H1 (cell line): ENCODE measurements around the gene TOR1B. TPM values are rescaled to one million over a fixed set of nuclear protein-coding genes. Genes with fewer than 3 reads are reported as not detected.

Experiments used
- EGR1 ChIP-seq: IDR thresholded peaks from 2 replicates; pipeline ENCODE4 v1.6.1; 2011; ENCODE audit warnings: low read depth, low read length, borderline replicate concordance
- EP300 ChIP-seq, 2 experiments: IDR thresholded peaks; 1 replicate in 1 of 2; 2 replicates in 1 of 2; pipeline ENCODE4 v1.6.1; 2011 to 2012; ENCODE audit warnings: low read depth in 2 of 2, low read length in 2 of 2, mild to moderate bottlenecking in 2 of 2, borderline replicate concordance in 1 of 2, inconsistent platforms in 1 of 2, moderate library complexity in 1 of 2
- GABPA ChIP-seq: IDR thresholded peaks from 2 replicates; pipeline ENCODE4 v1.6.1; 2011; ENCODE audit warnings: mild to moderate bottlenecking, low read length, moderate library complexity, borderline replicate concordance; ENCODE audit not compliant: insufficient read depth
- JUN ChIP-seq: IDR thresholded peaks from 2 replicates; pipeline ENCODE4 v1.6.1; 2011; ENCODE audit warnings: low read depth, mild to moderate bottlenecking, improper control_type of control experiment, low read length
- KDM4A ChIP-seq: IDR thresholded peaks from one replicate; pipeline ENCODE4 v1.7.1; 2012; ENCODE audit warnings: low read depth, mild to moderate bottlenecking, moderate library complexity, low read length, inconsistent platforms; ENCODE audit not compliant: severe bottlenecking
- NANOG ChIP-seq: IDR thresholded peaks from 2 replicates; pipeline ENCODE4 v1.6.1; 2011; ENCODE audit warnings: low read length, low read depth, mild to moderate bottlenecking, inconsistent platforms; ENCODE audit not compliant: insufficient read depth, poor library complexity, severe bottlenecking
- POLR2AphosphoS5 ChIP-seq: IDR thresholded peaks from 2 replicates; pipeline ENCODE4 v1.6.1; 2011; ENCODE audit warnings: low read depth, low read length
- RAD21 ChIP-seq, 2 experiments: IDR thresholded peaks in 1 of 2; conservative IDR thresholded peaks in 1 of 2; 2 replicates each; pipeline ENCODE4 v1.6.1; 2011; ENCODE audit warnings: low read depth in 2 of 2, low read length in 2 of 2, improper control_type of control experiment in 1 of 2, inconsistent platforms in 1 of 2, mild to moderate bottlenecking in 1 of 2, moderate library complexity in 1 of 2
- RBBP5 ChIP-seq: IDR thresholded peaks from 2 replicates; pipeline ENCODE4 v1.7.1; 2012; ENCODE audit warnings: low read depth, mild to moderate bottlenecking, inconsistent platforms, low read length, moderate library complexity, borderline replicate concordance
- SIN3A ChIP-seq, 2 experiments: IDR thresholded peaks in 1 of 2; conservative IDR thresholded peaks in 1 of 2; 2 replicates each; pipeline ENCODE4 v1.6.1; 2011 to 2012; ENCODE audit warnings: low read length in 2 of 2, improper control_type of control experiment in 1 of 2, low read depth in 1 of 2, mild to moderate bottlenecking in 1 of 2
- SP4 ChIP-seq: IDR thresholded peaks from 2 replicates; pipeline ENCODE4 v1.6.1; 2012; ENCODE audit warnings: low read length, inconsistent platforms
- SRF ChIP-seq: IDR thresholded peaks from 2 replicates; pipeline ENCODE4 v1.6.1; 2011; ENCODE audit warnings: mild to moderate bottlenecking, low read depth, low read length, moderate library complexity
- TAF1 ChIP-seq: IDR thresholded peaks from 2 replicates; pipeline ENCODE4 v1.6.1; 2011; ENCODE audit warnings: mild to moderate bottlenecking, low read depth, low read length
- TAF7 ChIP-seq: optimal IDR thresholded peaks from 2 replicates; pipeline ENCODE3; 2011; ENCODE audit warnings: low read depth, mild to moderate bottlenecking, inconsistent platforms, low read length, moderate library complexity, borderline replicate concordance
- TBP ChIP-seq: IDR thresholded peaks from 2 replicates; pipeline ENCODE4 v1.6.1; 2011; ENCODE audit warnings: low read depth, low read length, improper control_type of control experiment
- TCF12 ChIP-seq: IDR thresholded peaks from 2 replicates; pipeline ENCODE4 v1.6.1; 2011; ENCODE audit warnings: low read depth, mild to moderate bottlenecking, low read length
- YY1 ChIP-seq: IDR thresholded peaks from 2 replicates; pipeline ENCODE4 v1.6.1; 2011; ENCODE audit warnings: low read depth, mild to moderate bottlenecking, low read length
- polyA plus RNA-seq, 7 experiments: library from polyadenylated mRNA; depleted of rRNA in 3 of 7; stranded (reverse) in 5 of 7; unstranded in 2 of 7; fragments of >200 nt in 5 of 7; fragments of 200-250 nt in 2 of 7; gene quantifications; 1 replicate in 5 of 7; 2 replicates in 1 of 7; 4 replicates in 1 of 7; pipeline versions ENCODE4 v1.2.1 to v1.2.3, GENCODE V29; 2011 to 2013; ENCODE audit warnings: missing spikeins in 2 of 7, mixed read lengths in 2 of 7
- total RNA-seq: library from RNA; stranded (reverse); fragmentation: NEBNext Ultra II Directional; extraction: Animal tissue kit (Norgen Biotek cat#: 25700); gene quantifications from 2 replicates; pipeline ENCODE4 v1.2.1, GENCODE V29; 2021
- TF ChIP-seq, protein P1 (sequence below): IDR thresholded peaks from 2 replicates; pipeline ENCODE4 v1.6.1; 2012; ENCODE audit warnings: low read length, inconsistent platforms
- TF ChIP-seq, protein P2 (sequence below): IDR thresholded peaks from 2 replicates; pipeline ENCODE4 v1.6.1; 2012; ENCODE audit warnings: inconsistent platforms
- TF ChIP-seq, protein P3 (sequence below): IDR thresholded peaks from 2 replicates; pipeline ENCODE4 v1.6.1; 2012; ENCODE audit warnings: inconsistent platforms

The TOR1B gene
- total and polyA plus RNA-seq, 2 of the 8 experiments (the other 6 are each of a cell fraction or from before 2014, with no cell fraction given) = 11.4 to 17.4 TPM

DNA sequence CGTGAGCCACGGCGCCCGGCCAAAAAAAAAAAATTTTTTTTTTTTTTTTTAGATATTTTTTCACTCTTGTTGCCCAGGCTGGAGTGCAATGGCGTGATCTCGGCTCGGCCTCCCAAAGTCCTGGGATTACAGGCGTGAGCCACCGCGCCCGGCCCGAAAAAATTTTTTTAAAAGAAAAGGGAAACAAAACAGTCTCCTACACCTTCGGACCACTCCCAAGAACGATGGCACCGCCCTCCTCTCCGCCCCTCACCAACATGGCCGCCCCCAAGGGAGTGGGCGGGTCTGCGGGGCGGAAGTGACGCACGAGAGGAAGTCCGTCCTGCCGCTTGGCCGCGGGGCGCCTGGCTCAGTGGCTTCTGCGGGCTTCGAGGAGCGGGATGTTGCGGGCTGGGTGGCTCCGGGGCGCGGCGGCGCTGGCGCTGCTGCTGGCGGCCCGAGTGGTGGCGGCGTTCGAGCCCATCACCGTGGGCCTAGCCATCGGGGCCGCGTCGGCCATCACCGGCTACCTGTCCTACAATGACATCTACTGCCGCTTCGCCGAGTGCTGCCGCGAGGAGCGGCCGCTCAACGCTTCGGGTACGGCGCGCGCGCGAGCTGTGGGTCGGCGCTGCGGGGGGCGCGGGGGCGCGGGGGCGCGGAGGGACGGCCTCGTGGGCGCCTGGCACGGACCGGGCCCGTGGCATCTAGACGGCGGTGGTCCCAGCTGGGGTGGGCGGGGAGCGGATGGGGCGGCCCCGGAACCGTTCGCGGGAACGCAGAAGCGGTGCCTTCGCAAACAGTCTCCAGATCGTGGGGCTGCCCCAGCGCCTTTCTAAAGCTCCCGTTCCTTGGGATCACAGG lies at the start of gene TOR1B (continued):
- TF ChIP-seq EP300 (IDR thresholded peaks at IDR 0.05; ENCODE audit: borderline replicate concordance in 1 of 2, low read depth in 2 of 2, low read length in 2 of 2) (no peak), KDM4A (peak; percentile 96), SRF (0 out of 2 replicates have a peak, but pooled peaks have one; percentile 1), POLR2AphosphoS5 (peak; percentile 78), SIN3A (conservative IDR thresholded peaks at IDR 0.05 in 1 of 2, IDR thresholded peaks at IDR 0.05 in 1 of 2; ENCODE audit: low read depth in 1 of 2, low read length in 2 of 2) (0 out of 4 replicates have a peak, but pooled peaks have one; percentile 43 to 57), GABPA (peak; percentile 90; the same call in 1 of the 2 replicates), RBBP5 (peak; percentile 89), TBP (peak; percentile 73), JUN (no peak), EGR1 (peak; percentile 98), YY1 (peak; percentile 99), TAF1 (peak; percentile 89), SP4 (no peak), TCF12 (no peak), NANOG (no peak), RAD21 (IDR thresholded peaks at IDR 0.05 in 1 of 2, conservative IDR thresholded peaks at IDR 0.05 in 1 of 2; ENCODE audit: low read depth in 2 of 2, low read length in 2 of 2) (no peak), TAF7 (peak; percentile 71)
- TF ChIP-seq, protein P1, sequence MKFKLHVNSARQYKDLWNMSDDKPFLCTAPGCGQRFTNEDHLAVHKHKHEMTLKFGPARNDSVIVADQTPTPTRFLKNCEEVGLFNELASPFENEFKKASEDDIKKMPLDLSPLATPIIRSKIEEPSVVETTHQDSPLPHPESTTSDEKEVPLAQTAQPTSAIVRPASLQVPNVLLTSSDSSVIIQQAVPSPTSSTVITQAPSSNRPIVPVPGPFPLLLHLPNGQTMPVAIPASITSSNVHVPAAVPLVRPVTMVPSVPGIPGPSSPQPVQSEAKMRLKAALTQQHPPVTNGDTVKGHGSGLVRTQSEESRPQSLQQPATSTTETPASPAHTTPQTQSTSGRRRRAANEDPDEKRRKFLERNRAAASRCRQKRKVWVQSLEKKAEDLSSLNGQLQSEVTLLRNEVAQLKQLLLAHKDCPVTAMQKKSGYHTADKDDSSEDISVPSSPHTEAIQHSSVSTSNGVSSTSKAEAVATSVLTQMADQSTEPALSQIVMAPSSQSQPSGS = no peak
- TF ChIP-seq, protein P2, sequence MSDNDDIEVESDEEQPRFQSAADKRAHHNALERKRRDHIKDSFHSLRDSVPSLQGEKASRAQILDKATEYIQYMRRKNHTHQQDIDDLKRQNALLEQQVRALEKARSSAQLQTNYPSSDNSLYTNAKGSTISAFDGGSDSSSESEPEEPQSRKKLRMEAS = peak; percentile 54
- TF ChIP-seq, protein P3, sequence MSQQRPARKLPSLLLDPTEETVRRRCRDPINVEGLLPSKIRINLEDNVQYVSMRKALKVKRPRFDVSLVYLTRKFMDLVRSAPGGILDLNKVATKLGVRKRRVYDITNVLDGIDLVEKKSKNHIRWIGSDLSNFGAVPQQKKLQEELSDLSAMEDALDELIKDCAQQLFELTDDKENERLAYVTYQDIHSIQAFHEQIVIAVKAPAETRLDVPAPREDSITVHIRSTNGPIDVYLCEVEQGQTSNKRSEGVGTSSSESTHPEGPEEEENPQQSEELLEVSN = peak; percentile 17; the same call in 1 of the 2 replicates
